Left ventricle myocardium inferior (tissue), 1 donor: ENCODE results near the gene VWC2L. TPM values are rescaled to one million over a fixed set of nuclear protein-coding genes. Genes with fewer than 3 reads are reported as not detected.

Experiments used
- DNase-seq: peaks from one replicate; pipeline ENCODE4 v3.0.0-alpha.2; 2020
- H3K27ac ChIP-seq: fragments of 200-600 bp; replicated peaks from 2 replicates; pipeline ENCODE4 v1.8.0; 2021
- H3K27me3 ChIP-seq: fragments of 200-600 bp; 2 replicates; pipeline ENCODE4 v1.8.0; 2021; ENCODE audit warnings: low read depth
- H3K36me3 ChIP-seq: fragments of 200-600 bp; 2 replicates; pipeline ENCODE4 v1.8.0; 2021
- H3K4me1 ChIP-seq: fragments of 200-600 bp; 2 replicates; pipeline ENCODE4 v1.8.0; 2021
- H3K4me3 ChIP-seq: fragments of 200-600 bp; 2 replicates; pipeline ENCODE4 v1.8.0; 2021; ENCODE audit warnings: mild to moderate bottlenecking, moderate library complexity
- H3K9me3 ChIP-seq: fragments of 200-600 bp; replicated peaks from 2 replicates; pipeline ENCODE4 v1.8.0; 2021
- intact Hi-C: fragments of 100-400 bp; cut with micrococcal nuclease; formaldehyde crosslinking; loops from one replicate; pipeline ENCODE4 v1.11.0; 2022
- total RNA-seq: library from RNA; stranded (reverse); fragmentation: NEBNext Ultra II Directional; extraction: Animal tissue kit (Norgen Biotek cat#: 25700); gene quantifications from one replicate; pipeline ENCODE4 v1.2.1, GENCODE V29; 2021
- TF ChIP-seq, protein P1 (sequence below): fragments of 200-600 bp; IDR thresholded peaks from 2 replicates; pipeline ENCODE4 v1.8.0; 2021; ENCODE audit warnings: antibody characterized with exemption, mild to moderate bottlenecking, borderline replicate concordance
- donor health status: DM: no; HTN: yes; CAD: no; lungs with severe emphysema.

The VWC2L gene
- total RNA-seq, 1 donor from 2014 or later, result not detected

- intact Hi-C loops, result no loop called here
- Histone ChIP-seq H3K27ac (peak overlapping the region; percentile 69), H3K4me3 (no peak overlapping the region), H3K27me3 (no peaks in the 10 kb centered on the region), H3K36me3 (no peaks in the 10 kb centered on the region), H3K4me1 (peaks cover 13% of the 10 kb centered on the region), H3K9me3 (peaks cover 13% of the 10 kb centered on the region)
- TF ChIP-seq, protein P1, sequence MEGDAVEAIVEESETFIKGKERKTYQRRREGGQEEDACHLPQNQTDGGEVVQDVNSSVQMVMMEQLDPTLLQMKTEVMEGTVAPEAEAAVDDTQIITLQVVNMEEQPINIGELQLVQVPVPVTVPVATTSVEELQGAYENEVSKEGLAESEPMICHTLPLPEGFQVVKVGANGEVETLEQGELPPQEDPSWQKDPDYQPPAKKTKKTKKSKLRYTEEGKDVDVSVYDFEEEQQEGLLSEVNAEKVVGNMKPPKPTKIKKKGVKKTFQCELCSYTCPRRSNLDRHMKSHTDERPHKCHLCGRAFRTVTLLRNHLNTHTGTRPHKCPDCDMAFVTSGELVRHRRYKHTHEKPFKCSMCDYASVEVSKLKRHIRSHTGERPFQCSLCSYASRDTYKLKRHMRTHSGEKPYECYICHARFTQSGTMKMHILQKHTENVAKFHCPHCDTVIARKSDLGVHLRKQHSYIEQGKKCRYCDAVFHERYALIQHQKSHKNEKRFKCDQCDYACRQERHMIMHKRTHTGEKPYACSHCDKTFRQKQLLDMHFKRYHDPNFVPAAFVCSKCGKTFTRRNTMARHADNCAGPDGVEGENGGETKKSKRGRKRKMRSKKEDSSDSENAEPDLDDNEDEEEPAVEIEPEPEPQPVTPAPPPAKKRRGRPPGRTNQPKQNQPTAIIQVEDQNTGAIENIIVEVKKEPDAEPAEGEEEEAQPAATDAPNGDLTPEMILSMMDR, result no peak
- peak; percentile 60 for DNase-seq
Measured at GRCh38 chr2:214465363-214466146, 54.7 kb downstream of the VWC2L start.

DNA sequence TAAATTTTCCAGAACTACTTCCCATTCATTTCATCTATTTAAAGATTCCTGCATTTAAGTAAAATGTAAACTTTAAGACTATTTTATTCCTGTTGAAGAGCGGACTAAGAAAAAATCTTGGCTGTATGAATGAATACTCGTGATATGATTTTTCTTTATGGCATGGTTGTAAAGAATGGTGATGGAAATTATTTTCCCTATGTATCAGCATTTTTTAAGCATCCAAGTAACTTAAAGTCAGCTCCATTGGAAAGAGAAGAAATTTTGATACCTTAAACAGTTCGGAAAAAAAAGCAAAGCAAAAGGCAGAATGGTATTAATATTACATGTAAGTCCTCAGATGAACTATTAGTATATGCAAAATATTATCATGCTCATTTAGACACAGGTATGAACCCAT, 58.9 kb downstream of the VWC2L start:
- Histone ChIP-seq H3K9me3 (no peaks in the 10 kb centered on the region), H3K4me3 (no peak overlapping the region), H3K36me3 (no peaks in the 10 kb centered on the region), H3K27ac (no peak overlapping the region), H3K27me3 (no peaks in the 10 kb centered on the region), H3K4me1 (peaks cover 13% of the 10 kb centered on the region)
- TF ChIP-seq, protein P1, result no peak
- DNase-seq, result no peak
- intact Hi-C loops, result no loop called here

DNA sequence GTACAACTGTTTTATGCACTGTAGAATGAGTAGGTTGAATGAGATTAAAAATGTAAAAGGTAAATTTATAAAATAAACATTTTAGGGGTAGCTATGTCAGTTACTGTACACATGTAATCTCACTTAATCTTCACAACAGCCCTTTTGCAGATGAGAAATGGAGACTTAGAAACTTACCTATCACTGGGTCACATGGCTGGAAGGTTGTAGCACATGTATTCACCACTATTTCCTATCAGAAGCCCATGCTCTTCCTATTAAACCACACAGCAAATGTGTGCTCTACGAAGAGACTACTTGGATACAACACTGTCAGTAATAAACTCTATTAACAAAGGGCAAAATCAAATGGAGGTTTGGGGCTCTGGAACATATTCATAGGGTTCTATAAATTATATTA, 60.5 kb downstream of the VWC2L start:
- intact Hi-C loops, result no loop called here
- Histone ChIP-seq H3K27me3 (no peaks in the 10 kb centered on the region), H3K27ac (no peak overlapping the region), H3K36me3 (no peaks in the 10 kb centered on the region), H3K4me3 (no peak overlapping the region), H3K4me1 (no peaks in the 10 kb centered on the region), H3K9me3 (no peaks in the 10 kb centered on the region)
- TF ChIP-seq, protein P1, result no peak
- no peak for DNase-seq

GRCh38 chr2:214471990-214472389, 61.1 kb downstream of the VWC2L start:
- H3K36me3 ChIP-seq, result no peaks in the 10 kb centered on the region
- H3K9me3 ChIP-seq, result no peaks in the 10 kb centered on the region
- no peak for DNase-seq
- intact Hi-C loops, result no loop called here
- H3K27me3 ChIP-seq, result no peaks in the 10 kb centered on the region
- no peaks in the 10 kb centered on the region for H3K4me1 ChIP-seq
- H3K27ac ChIP-seq, result no peak overlapping the region
- H3K4me3 ChIP-seq, result no peak overlapping the region
- TF ChIP-seq, protein P1, result no peak

DNA sequence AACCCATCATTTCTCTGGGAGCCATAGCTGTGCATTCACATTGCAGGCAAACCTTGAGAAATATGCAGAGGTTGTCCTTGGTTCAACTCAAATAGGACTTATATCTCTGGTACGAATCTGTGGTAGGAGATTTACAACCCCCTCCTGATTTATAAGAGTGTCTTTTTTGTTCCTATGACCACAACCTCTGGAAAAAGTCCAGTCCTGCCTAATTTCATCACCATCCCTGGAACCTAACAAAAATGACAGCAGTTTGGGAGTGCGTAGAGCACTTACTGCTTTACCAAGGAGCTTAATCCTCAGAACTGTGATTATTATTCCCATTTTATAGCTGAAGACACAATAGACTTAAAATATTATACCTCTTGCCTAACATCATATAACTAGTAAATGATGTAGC, 66.5 kb downstream of the VWC2L start:
- TF ChIP-seq, protein P1, result no peak
- Histone ChIP-seq H3K9me3 (no peaks in the 10 kb centered on the region), H3K4me1 (peaks cover 15% of the 10 kb centered on the region), H3K36me3 (no peaks in the 10 kb centered on the region), H3K27ac (peak overlapping the region; percentile 38), H3K27me3 (no peaks in the 10 kb centered on the region), H3K4me3 (no peak overlapping the region)
- DNase-seq, result no peak
- intact Hi-C loops, result no loop called here
